Naive thymus-derived CD8-positive, alpha-beta T cell (primary cell): Measurements from ENCODE around the gene PSMG2. TPM values are rescaled to one million over a fixed set of nuclear protein-coding genes. Genes with fewer than 3 reads are reported as not detected.
"Not testable (repeated sequence)": the region's sequence is repeated elsewhere in the genome, so short reads cannot be mapped to it uniquely, and the experiment has no call there.

Experiments
- ATAC-seq, 2 donors: fragments of 150-1000 bp; cut with Tn5 transposase in 1 of 2; sonication (Bioruptor Pico), chemical (Tn5 transposase) in 1 of 2; 1 replicate in 1 of 2; 2 replicates in 1 of 2; pipeline ENCODE4 v1.10.0; 2021; ENCODE audit warnings: mild to moderate bottlenecking in 2 of 2, moderate library complexity in 2 of 2
- POLR2A ChIA-PET: fragments of 350-600 bp; sonication (Branson Sonifier 250); formaldehyde crosslinking; loops from one replicate; lab custom pipeline; 2021; ENCODE audit warnings: antibody characterized with exemption; lab: Charles Lee
- DNase-seq, 10 donors: peaks; one replicate each; pipeline versions ENCODE4 v3.0.0 to v3.0.0-alpha.2; 2020 to 2022
- H3K27ac Mint-ChIP-seq, 10 donors: one replicate each; pipeline ENCODE4 v1.8.0; 2020 to 2022; ENCODE audit warnings: mild to moderate bottlenecking in 10 of 10, mixed read lengths in 10 of 10, moderate library complexity in 4 of 10, inconsistent platforms in 1 of 10
- H3K27me3 Mint-ChIP-seq, 5 donors: one replicate each; pipeline ENCODE4 v1.8.0; 2021 to 2022; ENCODE audit warnings: mixed read lengths in 5 of 5
- H3K36me3 Mint-ChIP-seq, 3 donors: one replicate each; pipeline ENCODE4 v1.8.0; 2020 to 2022; ENCODE audit warnings: mixed read lengths in 3 of 3, mild to moderate bottlenecking in 2 of 3, inconsistent platforms in 1 of 3
- H3K4me1 Mint-ChIP-seq, 4 donors: one replicate each; pipeline ENCODE4 v1.8.0; 2021 to 2022; ENCODE audit warnings: mixed read lengths in 4 of 4
- H3K4me3 Mint-ChIP-seq, 10 donors: one replicate each; pipeline ENCODE4 v1.8.0; 2020 to 2022; ENCODE audit warnings: mild to moderate bottlenecking in 10 of 10, mixed read lengths in 10 of 10, moderate library complexity in 6 of 10, inconsistent platforms in 1 of 10
- H3K9me3 Mint-ChIP-seq, 9 donors: one replicate each; pipeline ENCODE4 v1.8.0; 2020 to 2022; ENCODE audit warnings: mixed read lengths in 9 of 9, mild to moderate bottlenecking in 3 of 9, inconsistent platforms in 1 of 9, moderate library complexity in 1 of 9
- polyA plus RNA-seq, 3 donors: library from polyadenylated mRNA; unstranded; fragments of 300-500 nt; fragmentation: Illumina TruSeq; gene quantifications; one replicate each; pipeline ENCODE4 v1.2.3, GENCODE V29; 2021
- total RNA-seq, 8 experiments: library from RNA in 2 of 8; stranded (reverse) in 2 of 8; gene quantifications; one replicate each; pipeline ENCODE4 v1.2.3 and lab custom pipeline; 2021 to 2026

PSMG2 gene
- total and polyA plus RNA-seq, 5 experiments from 2014 or later, result 70.7 to 117 (median 110) TPM

GRCh38 chr18:12750715-12751502, 48.1 kb downstream of the PSMG2 start:
- POLR2A ChIA-PET, result interaction anchor here (1.3 kb wide), 1 partner anchor 25 kb away, joined by 7 read pairs; no protein-coding TSS in a partner anchor
- no peak for DNase-seq
- Mint-ChIP-seq H3K27ac (peak overlapping the region in 5 of 10 donors; percentile 50 to 84 (median 79)), H3K36me3 (peaks cover 0 to 2% (median 0%) of the 10 kb centered on the region in 3 donors), H3K27me3 (no peaks in the 10 kb centered on the region), H3K9me3 (no peaks in the 10 kb centered on the region), H3K4me1 (peaks cover 10 to 25% (median 22%) of the 10 kb centered on the region in 4 donors), H3K4me3 (peak overlapping the region in 3 of 10 donors; percentile 54 to 75 (median 72))
- ATAC-seq, result no peak

GRCh38 chr18:12751503-12751884, 48.7 kb downstream of the PSMG2 start:
- no peak overlapping the region for H3K4me3 Mint-ChIP-seq
- POLR2A ChIA-PET, result no interaction called here
- no peaks in the 10 kb centered on the region for H3K27me3 Mint-ChIP-seq

GRCh38 chr18:12751891-12752290, 49.0 kb downstream of the PSMG2 start:
- H3K27me3 Mint-ChIP-seq, result no peaks in the 10 kb centered on the region
- H3K27ac Mint-ChIP-seq, result no peak overlapping the region
- DNase-seq, result no peak
- ATAC-seq, result no peak
- peaks cover 10 to 25% (median 22%) of the 10 kb centered on the region in 4 donors for H3K4me1 Mint-ChIP-seq
- no peak overlapping the region for H3K4me3 Mint-ChIP-seq
- POLR2A ChIA-PET, result no interaction called here
- H3K9me3 Mint-ChIP-seq, result no peaks in the 10 kb centered on the region
- peaks cover 0 to 2% (median 0%) of the 10 kb centered on the region in 3 donors for H3K36me3 Mint-ChIP-seq

More at GRCh38 chr18:12751503-12751884, 48.7 kb downstream of the PSMG2 start:
- no peak for ATAC-seq
- DNase-seq, result no peak
- peaks cover 10 to 25% (median 22%) of the 10 kb centered on the region in 4 donors for H3K4me1 Mint-ChIP-seq
- no peaks in the 10 kb centered on the region for H3K9me3 Mint-ChIP-seq
- no peak overlapping the region for H3K27ac Mint-ChIP-seq
- peaks cover 0 to 2% (median 0%) of the 10 kb centered on the region in 3 donors for H3K36me3 Mint-ChIP-seq

- no peak overlapping the region for H3K4me3 Mint-ChIP-seq
- no peak overlapping the region for H3K27ac Mint-ChIP-seq
- POLR2A ChIA-PET, result no interaction called here
- no peaks in the 10 kb centered on the region for H3K27me3 Mint-ChIP-seq
- no peak for ATAC-seq
- H3K9me3 Mint-ChIP-seq, result no peaks in the 10 kb centered on the region
- H3K4me1 Mint-ChIP-seq, result peaks cover 4 to 19% (median 16%) of the 10 kb centered on the region in 4 donors
- no peak for DNase-seq
- peaks cover 0 to 5% (median 0%) of the 10 kb centered on the region in 3 donors for H3K36me3 Mint-ChIP-seq
Measured at GRCh38 chr18:12754511-12754910, 51.7 kb downstream of the PSMG2 start.

- H3K27me3 Mint-ChIP-seq, ATAC-seq, H3K4me1 Mint-ChIP-seq, H3K4me3 Mint-ChIP-seq, DNase-seq, POLR2A ChIA-PET, H3K27ac Mint-ChIP-seq, H3K9me3 Mint-ChIP-seq: not testable (repeated sequence)
- peaks cover 0 to 11% (median 0%) of the 10 kb centered on the region in 3 donors for H3K36me3 Mint-ChIP-seq
Measured at GRCh38 chr18:12755606-12756005, 52.8 kb downstream of the PSMG2 start.

GRCh38 chr18:12756619-12757239, 53.9 kb downstream of the PSMG2 start:
- POLR2A ChIA-PET, H3K27me3 Mint-ChIP-seq, H3K4me1 Mint-ChIP-seq, ATAC-seq, H3K9me3 Mint-ChIP-seq, DNase-seq, H3K27ac Mint-ChIP-seq, H3K4me3 Mint-ChIP-seq: not testable (repeated sequence)
- peaks cover 0 to 11% (median 0%) of the 10 kb centered on the region in 3 donors for H3K36me3 Mint-ChIP-seq

GRCh38 chr18:12758566-12758965, 55.7 kb downstream of the PSMG2 start:
- peaks cover 0 to 12% (median 0%) of the 10 kb centered on the region in 3 donors for H3K36me3 Mint-ChIP-seq
- ATAC-seq, H3K27ac Mint-ChIP-seq, H3K9me3 Mint-ChIP-seq, DNase-seq, POLR2A ChIA-PET, H3K27me3 Mint-ChIP-seq, H3K4me3 Mint-ChIP-seq, H3K4me1 Mint-ChIP-seq: not testable (repeated sequence)

- H3K36me3 Mint-ChIP-seq, result peaks cover 0 to 5% (median 5%) of the 10 kb centered on the region in 3 donors
- no peaks in the 10 kb centered on the region for H3K27me3 Mint-ChIP-seq
- no peaks in the 10 kb centered on the region for H3K4me1 Mint-ChIP-seq
- peak overlapping the region in 1 of 10 donors; percentile 11 for H3K27ac Mint-ChIP-seq
- no peak overlapping the region for H3K4me3 Mint-ChIP-seq
- POLR2A ChIA-PET, result no interaction called here
- no peaks in the 10 kb centered on the region for H3K9me3 Mint-ChIP-seq
- ATAC-seq, result no peak
- no peak for DNase-seq
Measured at GRCh38 chr18:12765126-12765525, 62.3 kb downstream of the PSMG2 start.

- H3K4me3 Mint-ChIP-seq, result no peak overlapping the region
- ATAC-seq, result no peak
- POLR2A ChIA-PET, result no interaction called here
- H3K27me3 Mint-ChIP-seq, result no peaks in the 10 kb centered on the region
- no peak for DNase-seq
- H3K9me3 Mint-ChIP-seq, result no peaks in the 10 kb centered on the region
- H3K4me1 Mint-ChIP-seq, result no peaks in the 10 kb centered on the region
- H3K36me3 Mint-ChIP-seq, result peaks cover 0 to 5% (median 2%) of the 10 kb centered on the region in 3 donors
- H3K27ac Mint-ChIP-seq, result peak overlapping the region in 1 of 10 donors; percentile 11
Measured at GRCh38 chr18:12765586-12765985, 62.7 kb downstream of the PSMG2 start.

- H3K9me3 Mint-ChIP-seq, result no peaks in the 10 kb centered on the region
- DNase-seq, result no peak
- no peak overlapping the region for H3K27ac Mint-ChIP-seq
- peaks cover 0 to 5% (median 2%) of the 10 kb centered on the region in 3 donors for H3K36me3 Mint-ChIP-seq
- peaks cover 0 to 1% (median 0%) of the 10 kb centered on the region in 5 donors for H3K27me3 Mint-ChIP-seq
- POLR2A ChIA-PET, result no interaction called here
- no peak for ATAC-seq
- no peak overlapping the region for H3K4me3 Mint-ChIP-seq
- H3K4me1 Mint-ChIP-seq, result no peaks in the 10 kb centered on the region
Measured at GRCh38 chr18:12766986-12767433, 64.2 kb downstream of the PSMG2 start.

- no peak overlapping the region for H3K4me3 Mint-ChIP-seq
- ATAC-seq, result no peak
- POLR2A ChIA-PET, result no interaction called here
- no peak overlapping the region for H3K27ac Mint-ChIP-seq
- no peaks in the 10 kb centered on the region for H3K9me3 Mint-ChIP-seq
- DNase-seq, result no peak
- H3K36me3 Mint-ChIP-seq, result peaks cover 0 to 5% (median 2%) of the 10 kb centered on the region in 3 donors
- no peaks in the 10 kb centered on the region for H3K4me1 Mint-ChIP-seq
- peaks cover 0 to 1% (median 0%) of the 10 kb centered on the region in 5 donors for H3K27me3 Mint-ChIP-seq
Measured at GRCh38 chr18:12767580-12768155, 64.8 kb downstream of the PSMG2 start.

GRCh38 chr18:12768625-12769024, 65.8 kb downstream of the PSMG2 start:
- POLR2A ChIA-PET, result interaction anchor here (0.6 to 1.2 kb wide), 2 partner anchors 135 to 391 kb away, joined by 3 read pairs; no protein-coding TSS in a partner anchor
- Mint-ChIP-seq H3K36me3 (peaks cover 0 to 5% (median 0%) of the 10 kb centered on the region in 3 donors), H3K4me1 (peaks cover 0 to 7% (median 5%) of the 10 kb centered on the region in 4 donors), H3K9me3 (no peaks in the 10 kb centered on the region), H3K4me3 (no peak overlapping the region), H3K27me3 (peaks cover 0 to 1% (median 0%) of the 10 kb centered on the region in 5 donors), H3K27ac (no peak overlapping the region)
- ATAC-seq (no peak), DNase-seq (no peak)
